Adrenal gland (tissue), 5 donors: ENCODE data around the gene PFN1.

Experiments
- CTCF ChIP-seq, 6 experiments: fragments of 450-650 bp in 4 of 6; fragments of 200-600 bp in 2 of 6; sonication (generic) in 1 of 6; IDR thresholded peaks; 1 replicate in 5 of 6; 2 replicates in 1 of 6; pipeline versions ENCODE4 v1.5.1 to v1.8.0; 2016 to 2021; ENCODE audit warnings: antibody characterized with exemption in 6 of 6, mild to moderate bottlenecking in 2 of 6, moderate library complexity in 1 of 6
- POLR2A ChIP-seq, 2 donors: fragments of 450-650 bp; IDR thresholded peaks; one replicate each; pipeline ENCODE4 v1.6.1; 2017; ENCODE audit warnings: antibody characterized with exemption in 2 of 2, mild to moderate bottlenecking in 2 of 2, moderate library complexity in 1 of 2
- donor health status: DM: no; HTN: no; CAD: no.

DNA sequence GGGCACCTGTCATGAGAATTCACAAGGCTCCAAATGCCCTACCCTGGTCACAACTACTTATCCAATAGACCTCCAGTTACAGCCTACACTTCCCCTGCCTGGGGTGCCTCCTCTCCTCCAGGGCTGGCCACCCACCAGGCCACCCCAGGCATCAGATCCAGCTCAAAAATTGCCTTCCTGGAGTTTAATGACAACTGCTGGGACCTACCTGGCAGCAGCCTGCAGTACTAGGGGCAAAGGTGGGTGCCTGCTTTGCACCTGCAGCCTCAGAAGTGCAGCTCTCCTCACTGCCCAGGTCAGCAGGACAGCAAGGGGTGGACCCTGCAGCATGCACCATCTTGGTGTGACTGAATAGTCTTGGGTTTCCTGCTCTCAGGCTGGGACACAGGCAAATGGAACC lies 12.7 kb downstream of the PFN1 start:
- TF ChIP-seq CTCF (IDR thresholded peaks at IDR 0.05), result no peak
- no peak for TF ChIP-seq POLR2A (IDR thresholded peaks at IDR 0.05)
